B cell (primary cell): Measurements from ENCODE around the gene FAM47B.

Experiments
- CTCF ChIP-seq: fragments of 200-600 bp; IDR thresholded peaks from one replicate; pipeline ENCODE4 v1.8.0; 2022; ENCODE audit warnings: antibody characterized with exemption, mild to moderate bottlenecking
- EZH2 ChIP-seq: IDR thresholded peaks from 2 replicates; pipeline ENCODE4 v1.6.1; 2012; ENCODE audit warnings: borderline replicate concordance, low read depth, mild to moderate bottlenecking, moderate library complexity, low read length; ENCODE audit not compliant: insufficient read depth, poor library complexity, severe bottlenecking

- TF ChIP-seq CTCF, result no peak
- no peak for TF ChIP-seq EZH2
Measured at GRCh38 chrX:34978171-34978570, 35.6 kb downstream of the FAM47B start.
